Skeletal muscle tissue (tissue), 1 donor: ENCODE results near the gene ASPHD1. TPM values are rescaled to one million over a fixed set of nuclear protein-coding genes. Genes with fewer than 3 reads are reported as not detected.

ENCODE experiments used
- total RNA-seq: library from RNA; depleted of rRNA; stranded (reverse); fragments of >200 nt; gene quantifications from one replicate; pipeline ENCODE4 v1.2.3, GENCODE V29; 2014

Gene ASPHD1
- total RNA-seq, 1 donor from 2014 or later = not detected

Other genes starting within 250 kb of the ASPHD1 start
- gene SPN, start 237.2 kb upstream of the ASPHD1 start, total RNA-seq = 1.0 TPM
- gene QPRT, start 221.3 kb upstream of the ASPHD1 start, total RNA-seq = 34.4 TPM
- gene C16orf54, start 154.5 kb upstream of the ASPHD1 start, total RNA-seq = 1.0 TPM
- not detected for gene ZG16, start 122.2 kb upstream of the ASPHD1 start, total RNA-seq
- 33.4 TPM for gene KIF22, start 109.7 kb upstream of the ASPHD1 start, total RNA-seq
- gene MAZ, start 94.0 kb upstream of the ASPHD1 start, total RNA-seq = 141 TPM
- gene PRRT2, start 88.3 kb upstream of the ASPHD1 start, total RNA-seq = 0.52 TPM
- gene PAGR1, start 84.3 kb upstream of the ASPHD1 start, total RNA-seq = 8.9 TPM
- gene MVP, start 80.0 kb upstream of the ASPHD1 start, total RNA-seq = 28.2 TPM
- gene CDIPT, start 37.3 kb upstream of the ASPHD1 start, total RNA-seq = 24.5 TPM
- gene SEZ6L2, start 938 bp upstream of the ASPHD1 start, total RNA-seq = 2.1 TPM
- 4.2 TPM for gene KCTD13, start 25.7 kb downstream of the ASPHD1 start, total RNA-seq
- gene TMEM219, start 61.6 kb downstream of the ASPHD1 start, total RNA-seq = 35.0 TPM
- gene TAOK2, start 73.4 kb downstream of the ASPHD1 start, total RNA-seq = 35.0 TPM
- gene HIRIP3, start 95.1 kb downstream of the ASPHD1 start, total RNA-seq = 9.4 TPM
- gene INO80E, start 95.8 kb downstream of the ASPHD1 start, total RNA-seq = 12.5 TPM
- gene DOC2A, start 110.5 kb downstream of the ASPHD1 start, total RNA-seq = 0.52 TPM
- gene C16orf92, start 122.7 kb downstream of the ASPHD1 start, total RNA-seq = not detected
- 0.52 TPM for gene TLCD3B, start 130.8 kb downstream of the ASPHD1 start, total RNA-seq
- 1,497 TPM for gene ALDOA, start 165.3 kb downstream of the ASPHD1 start, total RNA-seq
- 72.0 TPM for gene PPP4C, start 175.5 kb downstream of the ASPHD1 start, total RNA-seq
- not detected for gene TBX6, start 191.4 kb downstream of the ASPHD1 start, total RNA-seq
- gene YPEL3, start 195.7 kb downstream of the ASPHD1 start, total RNA-seq = 14.1 TPM
- 0.52 TPM for gene GDPD3, start 213.0 kb downstream of the ASPHD1 start, total RNA-seq
- gene MAPK3, start 222.7 kb downstream of the ASPHD1 start, total RNA-seq = 14.6 TPM